ENCODE measurements around the gene UGT1A8.

The UGT1A8 gene

DNA sequence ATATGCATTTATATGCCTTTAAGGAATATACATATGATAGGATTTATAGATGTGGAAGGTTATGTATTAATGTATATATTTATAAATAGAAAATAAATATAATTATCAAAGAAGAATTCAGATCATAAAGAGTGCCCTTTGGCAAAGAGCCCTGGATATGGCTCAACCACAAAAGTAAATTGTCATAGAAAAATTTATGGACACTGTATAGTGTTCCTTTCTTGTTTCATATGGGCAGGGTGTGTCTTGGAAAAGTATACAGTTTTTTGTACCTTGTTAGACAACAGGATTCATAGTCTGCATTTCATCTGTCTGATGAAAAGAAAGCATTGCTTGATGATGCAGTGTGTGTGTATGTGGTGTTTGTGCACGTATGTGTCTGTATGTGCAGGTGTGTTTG is 67.2 kb downstream of the UGT1A8 start:
- DNase-seq (ENCODE audit: low read depth in 2 of 2): no peak
- TF ChIP-seq, protein P1, sequence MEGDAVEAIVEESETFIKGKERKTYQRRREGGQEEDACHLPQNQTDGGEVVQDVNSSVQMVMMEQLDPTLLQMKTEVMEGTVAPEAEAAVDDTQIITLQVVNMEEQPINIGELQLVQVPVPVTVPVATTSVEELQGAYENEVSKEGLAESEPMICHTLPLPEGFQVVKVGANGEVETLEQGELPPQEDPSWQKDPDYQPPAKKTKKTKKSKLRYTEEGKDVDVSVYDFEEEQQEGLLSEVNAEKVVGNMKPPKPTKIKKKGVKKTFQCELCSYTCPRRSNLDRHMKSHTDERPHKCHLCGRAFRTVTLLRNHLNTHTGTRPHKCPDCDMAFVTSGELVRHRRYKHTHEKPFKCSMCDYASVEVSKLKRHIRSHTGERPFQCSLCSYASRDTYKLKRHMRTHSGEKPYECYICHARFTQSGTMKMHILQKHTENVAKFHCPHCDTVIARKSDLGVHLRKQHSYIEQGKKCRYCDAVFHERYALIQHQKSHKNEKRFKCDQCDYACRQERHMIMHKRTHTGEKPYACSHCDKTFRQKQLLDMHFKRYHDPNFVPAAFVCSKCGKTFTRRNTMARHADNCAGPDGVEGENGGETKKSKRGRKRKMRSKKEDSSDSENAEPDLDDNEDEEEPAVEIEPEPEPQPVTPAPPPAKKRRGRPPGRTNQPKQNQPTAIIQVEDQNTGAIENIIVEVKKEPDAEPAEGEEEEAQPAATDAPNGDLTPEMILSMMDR (IDR thresholded peaks at IDR 0.05; ENCODE audit: low read depth, low read length): no peak
- no peak overlapping the region for H3K4me3 ChIP-seq (replicated peaks in 1 of 2; ENCODE audit: low read depth in 2 of 2, low read length in 2 of 2)

DNA sequence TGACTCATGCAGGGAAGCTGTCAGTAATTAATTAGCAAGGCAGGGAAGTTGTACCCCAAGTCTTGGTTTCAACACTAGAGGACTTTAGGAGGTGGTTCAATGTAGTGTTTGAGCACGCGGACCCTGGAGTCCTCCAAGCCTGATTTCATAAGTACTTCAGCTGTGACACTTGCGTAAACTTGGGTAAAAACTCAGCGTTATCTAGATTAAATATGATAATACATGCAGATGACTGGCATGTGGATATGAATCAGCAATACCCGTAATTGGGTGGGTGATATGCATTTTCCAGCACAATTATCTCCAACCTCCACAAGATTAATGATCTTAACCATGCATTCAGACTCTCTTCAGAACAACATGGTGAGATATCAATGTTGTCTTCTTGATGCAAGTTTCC is 69.5 kb downstream of the UGT1A8 start:
- H3K4me3 ChIP-seq (replicated peaks in 1 of 2; ENCODE audit: low read depth in 2 of 2, low read length in 2 of 2): no peak overlapping the region
- TF ChIP-seq, protein P1 (IDR thresholded peaks at IDR 0.05; ENCODE audit: low read depth, low read length): no peak
- DNase-seq (ENCODE audit: low read depth in 2 of 2): no peak

DNA sequence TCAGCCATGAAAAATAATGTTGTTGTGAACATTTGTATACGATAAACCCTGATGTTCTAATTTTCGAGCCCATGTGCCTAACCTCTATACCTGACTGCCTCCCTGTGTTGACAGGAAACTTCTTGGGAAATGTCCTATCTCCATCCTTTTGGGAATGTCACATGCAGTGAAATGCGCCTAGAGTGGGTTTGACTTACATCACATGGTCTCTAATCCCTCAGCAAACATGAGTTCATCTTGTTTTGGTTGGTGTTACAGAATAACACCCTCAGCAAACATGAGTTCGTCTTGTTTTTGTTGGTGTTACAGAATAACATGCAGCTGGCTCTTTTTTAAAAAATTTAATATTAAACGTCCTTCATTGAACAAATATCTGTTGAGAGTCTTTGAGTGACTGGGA is 70.9 kb downstream of the UGT1A8 start:
- no peak overlapping the region for H3K4me3 ChIP-seq (replicated peaks in 1 of 2; ENCODE audit: low read depth in 2 of 2, low read length in 2 of 2)
- TF ChIP-seq, protein P1 (IDR thresholded peaks at IDR 0.05; ENCODE audit: low read depth, low read length): no peak
- no peak for DNase-seq (ENCODE audit: low read depth in 2 of 2)

DNA sequence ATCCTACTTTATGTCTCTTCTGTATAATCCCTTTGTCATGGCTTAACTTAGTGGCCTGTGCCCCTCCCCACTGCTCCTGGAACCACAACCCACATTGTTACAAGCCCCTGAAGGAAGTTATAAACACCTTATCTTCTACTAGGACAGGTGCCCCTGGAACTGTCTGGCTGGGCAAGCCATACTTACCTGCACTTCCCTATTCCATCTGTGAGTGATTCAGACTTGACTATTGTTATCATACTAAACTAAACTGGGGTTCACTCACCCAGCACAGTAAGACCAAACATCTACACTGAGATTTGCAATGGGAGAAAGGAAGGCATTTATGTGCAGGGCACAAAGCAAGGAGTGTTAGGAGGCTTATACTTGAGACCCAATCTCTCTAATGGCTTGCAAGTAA is 71.6 kb downstream of the UGT1A8 start:
- H3K4me3 ChIP-seq (replicated peaks in 1 of 2; ENCODE audit: low read depth in 2 of 2, low read length in 2 of 2): no peak overlapping the region
- DNase-seq (ENCODE audit: low read depth in 2 of 2): no peak
- TF ChIP-seq, protein P1 (IDR thresholded peaks at IDR 0.05; ENCODE audit: low read depth, low read length): no peak

DNA sequence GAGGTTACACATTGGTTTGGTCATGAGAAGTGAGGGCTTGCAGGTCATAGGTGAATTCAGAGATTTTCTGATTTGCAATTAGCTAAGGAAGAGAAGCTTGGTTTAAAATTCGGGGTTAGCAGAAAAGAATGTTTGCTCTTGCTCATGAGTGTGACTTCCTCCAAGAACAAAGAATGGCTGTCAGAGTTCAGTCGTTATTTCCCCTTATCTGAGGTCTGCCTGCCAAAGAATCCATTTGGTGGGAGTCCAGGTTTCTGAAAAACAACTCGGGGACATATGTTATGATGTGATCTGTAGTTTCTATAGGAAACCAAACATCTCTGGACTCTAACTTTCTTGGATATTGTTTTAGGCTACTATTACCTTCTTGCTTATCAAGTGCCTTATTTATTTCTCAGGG is 72.1 kb downstream of the UGT1A8 start:
- TF ChIP-seq, protein P1 (IDR thresholded peaks at IDR 0.05; ENCODE audit: low read depth, low read length): no peak
- peak in 1 of 2 donors; percentile 89 for DNase-seq (ENCODE audit: low read depth in 2 of 2)
- H3K4me3 ChIP-seq (replicated peaks in 1 of 2; ENCODE audit: low read depth in 2 of 2, low read length in 2 of 2): no peak overlapping the region

DNA sequence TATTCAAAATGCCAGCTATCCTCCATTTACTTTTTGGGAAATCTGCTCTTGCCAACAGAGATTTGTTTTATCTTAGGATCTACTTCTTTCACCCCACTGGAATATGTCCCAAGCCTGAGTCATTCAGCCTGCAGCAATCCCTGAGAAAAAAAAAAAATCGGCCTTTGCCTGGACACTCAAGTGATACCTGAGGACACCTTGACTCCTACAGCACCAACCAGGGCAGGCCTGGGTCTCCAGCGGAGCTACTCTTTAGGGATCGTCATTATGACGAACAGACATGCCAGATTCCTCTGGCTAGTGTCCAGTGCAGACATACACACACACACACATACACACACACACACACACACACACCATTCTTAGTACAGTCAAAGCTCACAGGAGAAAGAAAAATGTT is 73.0 kb downstream of the UGT1A8 start:
- DNase-seq (ENCODE audit: low read depth in 2 of 2): peak; percentile 18 to 64
- TF ChIP-seq, protein P1 (IDR thresholded peaks at IDR 0.05; ENCODE audit: low read depth, low read length): no peak
- no peak overlapping the region for H3K4me3 ChIP-seq (replicated peaks in 1 of 2; ENCODE audit: low read depth in 2 of 2, low read length in 2 of 2)

Data from cardiac fibroblast (primary cell).